BE2C (cell line): ENCODE data around the gene KRTAP19-7.

Experiments used
- DNase-seq: peaks from one replicate; pipeline ENCODE4 v3.0.0-alpha.2; 2020
- H3K27me3 ChIP-seq: fragments of 250-450 bp; sonication (Bioruptor Pico); 2 replicates; pipeline ENCODE4 v1.5.1; 2020; ENCODE audit warnings: mild to moderate bottlenecking
- H3K36me3 ChIP-seq: fragments of 250-450 bp; sonication (Bioruptor Pico); 2 replicates; pipeline ENCODE4 v1.5.1; 2020; ENCODE audit warnings: mild to moderate bottlenecking
- H3K4me1 ChIP-seq: fragments of 250-450 bp; sonication (Bioruptor Pico); 2 replicates; pipeline ENCODE4 v1.5.1; 2020
- H3K4me3 ChIP-seq: 2 replicates; pipeline ENCODE4 v1.5.1; 2011; ENCODE audit warnings: low read depth, low read length
- H3K9me3 ChIP-seq: fragments of 250-450 bp; sonication (Bioruptor Pico); 2 replicates; pipeline ENCODE4 v1.5.1; 2020
- TF ChIP-seq, protein P1 (sequence below): IDR thresholded peaks from 2 replicates; pipeline ENCODE4 v1.5.1; 2012; ENCODE audit warnings: mild to moderate bottlenecking, low read depth, low read length

KRTAP19-7 gene

DNA sequence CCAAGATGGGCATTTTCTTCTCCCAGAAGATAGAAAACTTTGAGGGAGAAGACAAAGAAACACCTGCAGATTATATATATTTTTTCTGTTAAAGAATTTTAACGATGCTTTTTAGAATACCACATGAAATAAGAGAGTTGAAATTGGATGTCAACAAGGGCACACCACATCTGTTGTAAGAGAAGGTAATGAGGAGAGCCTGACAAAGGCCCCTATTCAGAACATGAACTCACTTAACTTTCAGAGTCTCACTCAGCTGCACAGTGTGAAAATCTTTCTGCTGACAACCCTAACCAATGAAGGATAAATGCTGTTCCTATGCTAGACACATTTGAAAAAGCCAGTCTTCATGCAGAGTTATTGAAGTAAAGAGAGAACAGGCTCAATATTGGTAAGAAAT is 21.8 kb upstream of the KRTAP19-7 start:
- Histone ChIP-seq H3K36me3 (no peaks in the 10 kb centered on the region), H3K27me3 (no peaks in the 10 kb centered on the region), H3K9me3 (no peaks in the 10 kb centered on the region), H3K4me1 (no peaks in the 10 kb centered on the region), H3K4me3 (no peak overlapping the region)
- no peak for DNase-seq
- TF ChIP-seq, protein P1, sequence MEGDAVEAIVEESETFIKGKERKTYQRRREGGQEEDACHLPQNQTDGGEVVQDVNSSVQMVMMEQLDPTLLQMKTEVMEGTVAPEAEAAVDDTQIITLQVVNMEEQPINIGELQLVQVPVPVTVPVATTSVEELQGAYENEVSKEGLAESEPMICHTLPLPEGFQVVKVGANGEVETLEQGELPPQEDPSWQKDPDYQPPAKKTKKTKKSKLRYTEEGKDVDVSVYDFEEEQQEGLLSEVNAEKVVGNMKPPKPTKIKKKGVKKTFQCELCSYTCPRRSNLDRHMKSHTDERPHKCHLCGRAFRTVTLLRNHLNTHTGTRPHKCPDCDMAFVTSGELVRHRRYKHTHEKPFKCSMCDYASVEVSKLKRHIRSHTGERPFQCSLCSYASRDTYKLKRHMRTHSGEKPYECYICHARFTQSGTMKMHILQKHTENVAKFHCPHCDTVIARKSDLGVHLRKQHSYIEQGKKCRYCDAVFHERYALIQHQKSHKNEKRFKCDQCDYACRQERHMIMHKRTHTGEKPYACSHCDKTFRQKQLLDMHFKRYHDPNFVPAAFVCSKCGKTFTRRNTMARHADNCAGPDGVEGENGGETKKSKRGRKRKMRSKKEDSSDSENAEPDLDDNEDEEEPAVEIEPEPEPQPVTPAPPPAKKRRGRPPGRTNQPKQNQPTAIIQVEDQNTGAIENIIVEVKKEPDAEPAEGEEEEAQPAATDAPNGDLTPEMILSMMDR, result no peak

DNA sequence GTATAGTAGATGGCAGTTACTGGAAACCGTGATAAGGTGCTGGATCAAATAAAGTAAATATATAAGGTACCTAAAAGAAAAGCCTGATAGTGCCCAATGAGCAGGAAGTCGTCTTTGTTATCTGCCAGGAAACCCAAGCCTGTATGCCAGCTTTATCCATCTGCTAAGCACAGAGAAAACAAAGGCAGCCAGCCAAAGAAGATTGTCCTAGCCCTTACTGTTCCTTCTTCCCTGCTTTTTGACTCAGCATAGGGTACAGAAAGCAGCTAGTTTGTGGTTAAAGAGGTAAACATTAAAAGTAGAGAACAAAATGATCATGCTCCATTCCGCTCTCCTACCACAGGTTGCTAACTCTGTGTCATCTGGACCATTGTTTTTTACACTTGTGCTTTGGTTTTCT is 19.0 kb upstream of the KRTAP19-7 start:
- Histone ChIP-seq H3K36me3 (no peaks in the 10 kb centered on the region), H3K4me3 (no peak overlapping the region), H3K9me3 (no peaks in the 10 kb centered on the region), H3K27me3 (no peaks in the 10 kb centered on the region), H3K4me1 (no peaks in the 10 kb centered on the region)
- TF ChIP-seq, protein P1, result no peak
- no peak for DNase-seq

DNA sequence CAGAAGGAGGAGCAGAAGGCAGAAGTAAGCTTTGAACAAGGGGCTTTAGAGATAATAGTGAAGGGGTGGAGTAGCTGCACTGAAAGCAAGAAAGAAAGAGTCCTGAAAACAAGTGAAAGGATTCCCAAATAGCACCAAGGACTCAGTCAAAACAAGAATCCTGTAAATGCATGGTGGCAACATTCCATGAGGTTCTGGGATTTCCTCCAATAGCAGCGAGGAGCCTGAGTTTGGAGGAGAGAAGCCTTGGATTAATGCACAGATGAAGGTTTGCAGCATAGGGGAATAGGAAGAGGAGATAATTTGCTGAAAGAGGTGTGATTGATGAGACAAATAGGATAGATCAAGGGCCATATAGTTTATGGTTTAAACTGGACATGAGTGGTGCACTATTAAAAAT is 18.2 kb upstream of the KRTAP19-7 start:
- H3K4me1 ChIP-seq, result no peaks in the 10 kb centered on the region
- DNase-seq, result no peak
- H3K36me3 ChIP-seq, result no peaks in the 10 kb centered on the region
- no peak overlapping the region for H3K4me3 ChIP-seq
- TF ChIP-seq, protein P1, result no peak
- no peaks in the 10 kb centered on the region for H3K9me3 ChIP-seq
- H3K27me3 ChIP-seq, result no peaks in the 10 kb centered on the region

DNA sequence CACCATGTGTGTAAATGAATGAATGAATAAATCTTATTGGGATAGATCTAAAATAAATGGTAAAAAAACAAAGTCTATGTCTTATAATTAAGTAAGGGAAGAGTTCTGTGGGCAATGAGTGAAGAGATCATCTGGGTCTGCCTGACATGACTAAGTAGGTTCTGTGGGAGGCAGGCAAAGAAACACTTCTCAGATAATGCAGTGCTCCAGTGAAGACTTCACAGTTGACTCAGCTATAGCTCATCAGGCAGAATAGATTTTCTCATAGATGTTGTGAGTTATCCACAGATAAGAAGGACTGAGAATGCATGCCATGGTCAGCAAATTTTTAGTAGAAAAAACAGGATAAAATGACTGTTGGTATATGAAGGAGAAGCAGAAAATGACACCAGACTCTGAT is 16.7 kb upstream of the KRTAP19-7 start:
- DNase-seq, result no peak
- no peaks in the 10 kb centered on the region for H3K36me3 ChIP-seq
- no peaks in the 10 kb centered on the region for H3K27me3 ChIP-seq
- no peak overlapping the region for H3K4me3 ChIP-seq
- TF ChIP-seq, protein P1, result no peak
- H3K9me3 ChIP-seq, result no peaks in the 10 kb centered on the region
- no peaks in the 10 kb centered on the region for H3K4me1 ChIP-seq

DNA sequence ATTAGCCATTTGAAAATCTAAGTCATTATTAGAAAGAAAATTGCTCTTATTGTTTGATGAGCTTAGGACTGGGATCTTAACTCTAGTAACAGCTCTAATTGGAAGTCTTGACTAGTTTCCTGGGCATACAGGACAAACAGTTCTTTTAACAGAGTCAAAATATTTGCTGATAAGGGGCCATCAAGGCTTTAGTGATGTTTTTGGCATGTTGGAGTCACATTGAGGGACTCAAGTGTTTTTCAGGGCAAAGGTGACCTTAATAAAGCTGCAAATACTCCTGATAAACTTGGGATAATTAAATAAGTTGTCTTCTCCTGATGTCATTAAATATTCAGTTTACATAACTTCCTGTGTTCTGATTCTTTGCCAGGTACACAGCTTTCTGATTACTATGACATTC is 6.5 kb upstream of the KRTAP19-7 start:
- Histone ChIP-seq H3K4me3 (no peak overlapping the region), H3K36me3 (no peaks in the 10 kb centered on the region), H3K4me1 (no peaks in the 10 kb centered on the region), H3K27me3 (no peaks in the 10 kb centered on the region), H3K9me3 (no peaks in the 10 kb centered on the region)
- TF ChIP-seq, protein P1, result no peak
- DNase-seq, result no peak

DNA sequence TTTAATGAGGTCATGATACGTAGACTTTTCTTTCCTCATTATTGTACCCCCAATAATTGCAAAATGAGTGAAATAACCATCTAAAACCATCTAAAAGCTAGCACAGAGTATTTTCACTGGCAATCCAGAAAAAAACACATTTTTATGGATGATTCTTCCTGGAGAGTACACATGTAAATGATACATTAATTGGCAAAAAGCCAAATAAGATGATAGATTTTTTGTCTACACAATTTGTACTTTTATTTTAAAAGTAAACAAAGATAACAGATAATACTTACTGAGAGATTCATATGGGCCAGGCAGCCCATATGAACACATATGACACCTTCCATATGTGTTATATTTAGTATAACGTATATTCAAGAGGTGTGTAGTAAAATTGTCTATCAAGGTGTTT is 2.5 kb upstream of the KRTAP19-7 start:
- Histone ChIP-seq H3K4me1 (no peaks in the 10 kb centered on the region), H3K27me3 (no peaks in the 10 kb centered on the region), H3K9me3 (no peaks in the 10 kb centered on the region), H3K4me3 (no peak overlapping the region), H3K36me3 (no peaks in the 10 kb centered on the region)
- DNase-seq, result no peak
- TF ChIP-seq, protein P1, result no peak
